ENCODE data around the gene SPTLC3.

SPTLC3 gene

GRCh38 chr20:13028001-13028400 lies 19.2 kb downstream of the SPTLC3 start:
- Histone ChIP-seq H3K4me3 (replicated peaks; ENCODE audit: insufficient read depth, low read length) (no peak overlapping the region), H3K27me3 (ENCODE audit: insufficient read depth, poor library complexity, severe bottlenecking) (no peaks in the 10 kb centered on the region), H3K27ac (replicated peaks) (no peak overlapping the region)
- TF ChIP-seq GABPA (IDR thresholded peaks at IDR 0.05; ENCODE audit: low read depth) (no peak), SPI1 (IDR thresholded peaks at IDR 0.05; ENCODE audit: borderline replicate concordance, low read depth) (no peak), POLR2AphosphoS5 (IDR thresholded peaks at IDR 0.05; ENCODE audit: low read depth) (no peak)
- TF ChIP-seq, protein P1, sequence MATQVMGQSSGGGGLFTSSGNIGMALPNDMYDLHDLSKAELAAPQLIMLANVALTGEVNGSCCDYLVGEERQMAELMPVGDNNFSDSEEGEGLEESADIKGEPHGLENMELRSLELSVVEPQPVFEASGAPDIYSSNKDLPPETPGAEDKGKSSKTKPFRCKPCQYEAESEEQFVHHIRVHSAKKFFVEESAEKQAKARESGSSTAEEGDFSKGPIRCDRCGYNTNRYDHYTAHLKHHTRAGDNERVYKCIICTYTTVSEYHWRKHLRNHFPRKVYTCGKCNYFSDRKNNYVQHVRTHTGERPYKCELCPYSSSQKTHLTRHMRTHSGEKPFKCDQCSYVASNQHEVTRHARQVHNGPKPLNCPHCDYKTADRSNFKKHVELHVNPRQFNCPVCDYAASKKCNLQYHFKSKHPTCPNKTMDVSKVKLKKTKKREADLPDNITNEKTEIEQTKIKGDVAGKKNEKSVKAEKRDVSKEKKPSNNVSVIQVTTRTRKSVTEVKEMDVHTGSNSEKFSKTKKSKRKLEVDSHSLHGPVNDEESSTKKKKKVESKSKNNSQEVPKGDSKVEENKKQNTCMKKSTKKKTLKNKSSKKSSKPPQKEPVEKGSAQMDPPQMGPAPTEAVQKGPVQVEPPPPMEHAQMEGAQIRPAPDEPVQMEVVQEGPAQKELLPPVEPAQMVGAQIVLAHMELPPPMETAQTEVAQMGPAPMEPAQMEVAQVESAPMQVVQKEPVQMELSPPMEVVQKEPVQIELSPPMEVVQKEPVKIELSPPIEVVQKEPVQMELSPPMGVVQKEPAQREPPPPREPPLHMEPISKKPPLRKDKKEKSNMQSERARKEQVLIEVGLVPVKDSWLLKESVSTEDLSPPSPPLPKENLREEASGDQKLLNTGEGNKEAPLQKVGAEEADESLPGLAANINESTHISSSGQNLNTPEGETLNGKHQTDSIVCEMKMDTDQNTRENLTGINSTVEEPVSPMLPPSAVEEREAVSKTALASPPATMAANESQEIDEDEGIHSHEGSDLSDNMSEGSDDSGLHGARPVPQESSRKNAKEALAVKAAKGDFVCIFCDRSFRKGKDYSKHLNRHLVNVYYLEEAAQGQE (IDR thresholded peaks at IDR 0.05; ENCODE audit: insufficient replicate concordance, low read depth) = no peak
- TF ChIP-seq, protein P2, sequence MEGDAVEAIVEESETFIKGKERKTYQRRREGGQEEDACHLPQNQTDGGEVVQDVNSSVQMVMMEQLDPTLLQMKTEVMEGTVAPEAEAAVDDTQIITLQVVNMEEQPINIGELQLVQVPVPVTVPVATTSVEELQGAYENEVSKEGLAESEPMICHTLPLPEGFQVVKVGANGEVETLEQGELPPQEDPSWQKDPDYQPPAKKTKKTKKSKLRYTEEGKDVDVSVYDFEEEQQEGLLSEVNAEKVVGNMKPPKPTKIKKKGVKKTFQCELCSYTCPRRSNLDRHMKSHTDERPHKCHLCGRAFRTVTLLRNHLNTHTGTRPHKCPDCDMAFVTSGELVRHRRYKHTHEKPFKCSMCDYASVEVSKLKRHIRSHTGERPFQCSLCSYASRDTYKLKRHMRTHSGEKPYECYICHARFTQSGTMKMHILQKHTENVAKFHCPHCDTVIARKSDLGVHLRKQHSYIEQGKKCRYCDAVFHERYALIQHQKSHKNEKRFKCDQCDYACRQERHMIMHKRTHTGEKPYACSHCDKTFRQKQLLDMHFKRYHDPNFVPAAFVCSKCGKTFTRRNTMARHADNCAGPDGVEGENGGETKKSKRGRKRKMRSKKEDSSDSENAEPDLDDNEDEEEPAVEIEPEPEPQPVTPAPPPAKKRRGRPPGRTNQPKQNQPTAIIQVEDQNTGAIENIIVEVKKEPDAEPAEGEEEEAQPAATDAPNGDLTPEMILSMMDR (IDR thresholded peaks at IDR 0.05; ENCODE audit: insufficient read depth, low read length) = no peak
- no peak for DNase-seq (ENCODE audit: low read depth in 1 of 2, low spot score in 1 of 2)

DNA sequence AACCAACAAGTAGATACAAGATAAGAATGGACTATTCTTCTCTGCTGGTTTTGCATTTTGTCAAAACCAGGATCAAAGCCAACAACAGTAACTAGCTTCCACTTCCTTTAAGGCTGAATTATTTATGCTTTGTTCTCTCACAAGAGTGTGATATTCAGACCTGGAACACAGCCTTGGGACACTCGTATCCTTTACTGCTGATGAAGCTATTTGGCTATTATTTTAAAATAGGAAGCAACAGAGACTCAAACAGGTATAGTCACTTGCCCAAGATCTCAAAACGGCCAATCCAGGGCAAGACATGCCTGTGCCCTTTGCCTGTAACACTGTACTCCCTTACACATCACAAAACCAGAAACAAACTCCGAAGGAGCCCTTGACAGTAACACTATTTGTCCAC lies 19.9 kb downstream of the SPTLC3 start:
- TF ChIP-seq POLR2AphosphoS5 (IDR thresholded peaks at IDR 0.05; ENCODE audit: low read depth) (no peak), SPI1 (IDR thresholded peaks at IDR 0.05; ENCODE audit: borderline replicate concordance, low read depth) (no peak), GABPA (IDR thresholded peaks at IDR 0.05; ENCODE audit: low read depth) (no peak)
- TF ChIP-seq, protein P2 (IDR thresholded peaks at IDR 0.05; ENCODE audit: insufficient read depth, low read length) = no peak
- TF ChIP-seq, protein P1 (IDR thresholded peaks at IDR 0.05; ENCODE audit: insufficient replicate concordance, low read depth) = no peak
- Histone ChIP-seq H3K27ac (replicated peaks) (no peak overlapping the region), H3K27me3 (ENCODE audit: insufficient read depth, poor library complexity, severe bottlenecking) (no peaks in the 10 kb centered on the region), H3K4me3 (replicated peaks; ENCODE audit: insufficient read depth, low read length) (no peak overlapping the region)
- DNase-seq (ENCODE audit: low read depth in 1 of 2, low spot score in 1 of 2) = no peak

GRCh38 chr20:13029687-13030375 lies 21.1 kb downstream of the SPTLC3 start:
- TF ChIP-seq, protein P1 (IDR thresholded peaks at IDR 0.05; ENCODE audit: insufficient replicate concordance, low read depth) = no peak
- TF ChIP-seq POLR2AphosphoS5 (IDR thresholded peaks at IDR 0.05; ENCODE audit: low read depth) = no peak
- TF ChIP-seq SPI1 (IDR thresholded peaks at IDR 0.05; ENCODE audit: borderline replicate concordance, low read depth) = no peak
- TF ChIP-seq, protein P2 (IDR thresholded peaks at IDR 0.05; ENCODE audit: insufficient read depth, low read length) = no peak
- TF ChIP-seq GABPA (IDR thresholded peaks at IDR 0.05; ENCODE audit: low read depth) = no peak
- no peak for DNase-seq (ENCODE audit: low read depth in 1 of 2, low spot score in 1 of 2)
- no peaks in the 10 kb centered on the region for H3K27me3 ChIP-seq (ENCODE audit: insufficient read depth, poor library complexity, severe bottlenecking)
- no peak overlapping the region for H3K27ac ChIP-seq (replicated peaks)
- H3K4me3 ChIP-seq (replicated peaks; ENCODE audit: insufficient read depth, low read length) = no peak overlapping the region

All from HL-60 (cell line).